GM18861 (cell line): ENCODE measurements around the gene ZNF674.
"Not testable (repeated sequence)": the region's sequence is repeated elsewhere in the genome, so short reads cannot be mapped to it uniquely, and the experiment has no call there.

ENCODE experiments used
- ATAC-seq: cut with Tn5 transposase; IDR thresholded peaks from one replicate; pipeline ENCODE4 v1.9.1; 2021; ENCODE audit not compliant: unreplicated experiment

The ZNF674 gene

GRCh38 chrX:46478634-46479033, 66.6 kb downstream of the ZNF674 start:
- not testable (repeated sequence) for ATAC-seq

GRCh38 chrX:46477435-46477834, 67.8 kb downstream of the ZNF674 start:
- ATAC-seq, result no peak

- no peak for ATAC-seq
Measured at GRCh38 chrX:46465203-46465602, 80.0 kb downstream of the ZNF674 start.

- ATAC-seq, result no peak
Measured at GRCh38 chrX:46463682-46464081, 81.5 kb downstream of the ZNF674 start.

GRCh38 chrX:46461660-46462191, 83.5 kb downstream of the ZNF674 start:
- ATAC-seq, result peak; percentile 91

- ATAC-seq, result not testable (repeated sequence)
Measured at GRCh38 chrX:46460801-46461659, 84.2 kb downstream of the ZNF674 start.

GRCh38 chrX:46459603-46460002, 85.6 kb downstream of the ZNF674 start:
- ATAC-seq, result no peak

GRCh38 chrX:46456125-46456922, 88.9 kb downstream of the ZNF674 start:
- ATAC-seq, result no peak
